Mesendoderm (in vitro differentiated cells): ENCODE measurements around the gene ZNF423.

ENCODE experiments used
- DNase-seq: peaks from one replicate; pipeline ENCODE4 v3.0.0; 2013
- H2AK5ac ChIP-seq: 2 replicates; pipeline ENCODE4 v1.6.1; 2013; ENCODE audit warnings: low read length, inconsistent platforms
- H2BK120ac ChIP-seq: 2 replicates; pipeline ENCODE4 v1.6.1; 2013; ENCODE audit warnings: low read depth, mild to moderate bottlenecking, low read length, moderate library complexity, mixed read lengths
- H2BK15ac ChIP-seq: replicated peaks from 2 replicates; pipeline ENCODE4 v1.6.1; 2013; ENCODE audit warnings: low read depth, mild to moderate bottlenecking, moderate library complexity
- H2BK5ac ChIP-seq: 2 replicates; pipeline ENCODE4 v1.6.1; 2013; ENCODE audit warnings: low read length, inconsistent platforms
- H3K18ac ChIP-seq: 2 replicates; pipeline ENCODE4 v1.6.1; 2013; ENCODE audit warnings: mild to moderate bottlenecking, low read length, mixed read lengths
- H3K23ac ChIP-seq: one replicate; pipeline ENCODE4 v1.6.1; 2013; ENCODE audit warnings: low read length
- H3K27ac ChIP-seq: 2 replicates; pipeline ENCODE4 v1.5.1; 2013; ENCODE audit warnings: low read depth, mild to moderate bottlenecking, inconsistent platforms, low read length, moderate library complexity
- H3K27me3 ChIP-seq: 2 replicates; pipeline ENCODE4 v1.6.1; 2013; ENCODE audit warnings: low read length, control low read depth, mild to moderate bottlenecking, inconsistent platforms; ENCODE audit not compliant: insufficient read depth, poor library complexity
- H3K36me3 ChIP-seq: 2 replicates; pipeline ENCODE4 v1.6.1; 2013; ENCODE audit warnings: low read length, inconsistent platforms; ENCODE audit not compliant: control insufficient read depth, insufficient read depth
- H3K4ac ChIP-seq: one replicate; pipeline ENCODE4 v1.6.1; 2013; ENCODE audit warnings: low read depth, mild to moderate bottlenecking, low read length, moderate library complexity
- H3K4me1 ChIP-seq: 2 replicates; pipeline ENCODE4 v1.6.1; 2013; ENCODE audit warnings: low read depth, low read length, inconsistent platforms; ENCODE audit not compliant: control insufficient read depth
- H3K4me2 ChIP-seq: 2 replicates; pipeline ENCODE4 v1.6.1; 2013; ENCODE audit warnings: low read length
- H3K4me3 ChIP-seq: 2 replicates; pipeline ENCODE4 v1.5.1; 2013; ENCODE audit warnings: mild to moderate bottlenecking, low read length
- H3K56ac ChIP-seq: one replicate; pipeline ENCODE4 v1.6.1; 2013; ENCODE audit warnings: low read length
- H3K79me1 ChIP-seq: 2 replicates; pipeline ENCODE4 v1.6.1; 2013; ENCODE audit warnings: low read length, inconsistent platforms
- H3K79me2 ChIP-seq: 2 replicates; pipeline ENCODE4 v1.6.1; 2013; ENCODE audit warnings: mild to moderate bottlenecking, low read length; ENCODE audit not compliant: control insufficient read depth, insufficient read depth
- H3K9ac ChIP-seq: 2 replicates; pipeline ENCODE4 v1.6.1; 2013; ENCODE audit warnings: low read length, inconsistent platforms
- H4K5ac ChIP-seq: one replicate; pipeline ENCODE4 v1.6.1; 2013; ENCODE audit warnings: low read length
- H4K8ac ChIP-seq: one replicate; pipeline ENCODE4 v1.6.1; 2013; ENCODE audit warnings: low read depth, mild to moderate bottlenecking, control low read depth, low read length, moderate library complexity
- WGBS: extraction: QIAGEN DNeasy Blood & Tissue Kit; methylation state at CpG from one replicate; pipeline ENCODE4 v1.1.7; 2013; ENCODE audit warnings: low lambda C conversion rate, missing lambda C conversion rate; ENCODE audit not compliant: insufficient coverage; ENCODE audit errors: extremely low coverage; 5-methylcytosine and 5-hydroxymethylcytosine counted together

Gene ZNF423

GRCh38 chr16:49739381-49739780 lies 116.5 kb downstream of the ZNF423 start:
- peaks cover 4% of the 10 kb centered on the region for H3K4me1 ChIP-seq
- DNase-seq = peak; percentile 85
- peaks cover 3% of the 10 kb centered on the region for H3K79me1 ChIP-seq
- H3K4me2 ChIP-seq = no peak overlapping the region
- no peaks in the 10 kb centered on the region for H3K27me3 ChIP-seq
- H3K4me3 ChIP-seq = no peak overlapping the region
- no peak overlapping the region for H3K9ac ChIP-seq
- no peak overlapping the region for H3K18ac ChIP-seq
- H3K79me2 ChIP-seq = no peaks in the 10 kb centered on the region
- H3K56ac ChIP-seq = no peak overlapping the region
- no peak overlapping the region for H2BK15ac ChIP-seq
- H4K5ac ChIP-seq = no peak overlapping the region
- no CpG with 5 or more reads among the region's 9 CpGs for WGBS
- no peak overlapping the region for H2BK120ac ChIP-seq
- H3K36me3 ChIP-seq = no peaks in the 10 kb centered on the region
- no peak overlapping the region for H3K4ac ChIP-seq
- H3K23ac ChIP-seq = no peak overlapping the region
- H2AK5ac ChIP-seq = no peak overlapping the region
- H2BK5ac ChIP-seq = no peak overlapping the region
- H4K8ac ChIP-seq = no peak overlapping the region
- H3K27ac ChIP-seq = no peak overlapping the region

- Histone ChIP-seq H2AK5ac (no peak overlapping the region), H3K27ac (no peak overlapping the region), H3K56ac (no peak overlapping the region), H3K9ac (no peak overlapping the region), H3K79me2 (no peaks in the 10 kb centered on the region), H3K4me3 (no peak overlapping the region), H2BK5ac (no peak overlapping the region), H3K36me3 (no peaks in the 10 kb centered on the region), H4K5ac (no peak overlapping the region), H2BK120ac (no peak overlapping the region), H3K79me1 (peaks cover 3% of the 10 kb centered on the region), H3K4me2 (no peak overlapping the region), H4K8ac (no peak overlapping the region), H3K4me1 (peaks cover 4% of the 10 kb centered on the region), H3K23ac (no peak overlapping the region), H3K18ac (no peak overlapping the region), H2BK15ac (no peak overlapping the region), H3K4ac (no peak overlapping the region), H3K27me3 (no peaks in the 10 kb centered on the region)
- no CpG with 5 or more reads among the region's 3 CpGs for WGBS
- DNase-seq = no peak
Measured at GRCh38 chr16:49738832-49739231, 117.1 kb downstream of the ZNF423 start.

- no peak overlapping the region for H3K27ac ChIP-seq
- no peak overlapping the region for H2BK120ac ChIP-seq
- no peak overlapping the region for H2BK15ac ChIP-seq
- no peak for DNase-seq
- no peaks in the 10 kb centered on the region for H3K36me3 ChIP-seq
- no peak overlapping the region for H3K56ac ChIP-seq
- H3K27me3 ChIP-seq = no peaks in the 10 kb centered on the region
- no peak overlapping the region for H3K18ac ChIP-seq
- H3K79me2 ChIP-seq = no peaks in the 10 kb centered on the region
- H3K4ac ChIP-seq = no peak overlapping the region
- H3K23ac ChIP-seq = no peak overlapping the region
- H3K4me1 ChIP-seq = peaks cover 4% of the 10 kb centered on the region
- no peak overlapping the region for H4K8ac ChIP-seq
- no peak overlapping the region for H2AK5ac ChIP-seq
- H3K4me3 ChIP-seq = no peak overlapping the region
- WGBS = no CpG with 5 or more reads among the region's 10 CpGs
- no peak overlapping the region for H2BK5ac ChIP-seq
- no peak overlapping the region for H3K9ac ChIP-seq
- peaks cover 3% of the 10 kb centered on the region for H3K79me1 ChIP-seq
- H3K4me2 ChIP-seq = no peak overlapping the region
- H4K5ac ChIP-seq = no peak overlapping the region
Measured at GRCh38 chr16:49738001-49738400, 117.9 kb downstream of the ZNF423 start.

- no CpG with 5 or more reads among the region's 9 CpGs for WGBS
- no peak overlapping the region for H3K4ac ChIP-seq
- no peak overlapping the region for H3K9ac ChIP-seq
- H3K27me3 ChIP-seq = no peaks in the 10 kb centered on the region
- H3K27ac ChIP-seq = no peak overlapping the region
- no peak overlapping the region for H2AK5ac ChIP-seq
- no peaks in the 10 kb centered on the region for H3K79me2 ChIP-seq
- H3K4me1 ChIP-seq = peaks cover 4% of the 10 kb centered on the region
- no peaks in the 10 kb centered on the region for H3K36me3 ChIP-seq
- H3K79me1 ChIP-seq = peaks cover 4% of the 10 kb centered on the region
- DNase-seq = no peak
- H4K5ac ChIP-seq = no peak overlapping the region
- H3K4me2 ChIP-seq = no peak overlapping the region
- no peak overlapping the region for H3K18ac ChIP-seq
- no peak overlapping the region for H3K56ac ChIP-seq
- no peak overlapping the region for H4K8ac ChIP-seq
- no peak overlapping the region for H2BK5ac ChIP-seq
- no peak overlapping the region for H2BK120ac ChIP-seq
- no peak overlapping the region for H3K23ac ChIP-seq
- H3K4me3 ChIP-seq = no peak overlapping the region
- H2BK15ac ChIP-seq = no peak overlapping the region
Measured at GRCh38 chr16:49737541-49737940, 118.4 kb downstream of the ZNF423 start.

- Histone ChIP-seq H4K8ac (no peak overlapping the region), H2BK15ac (no peak overlapping the region), H3K79me2 (no peaks in the 10 kb centered on the region), H3K36me3 (peaks cover 2% of the 10 kb centered on the region), H2BK120ac (no peak overlapping the region), H2AK5ac (no peak overlapping the region), H3K79me1 (peaks cover 6% of the 10 kb centered on the region), H3K4me2 (no peak overlapping the region), H3K23ac (no peak overlapping the region), H3K56ac (peak overlapping the region; percentile 44), H2BK5ac (no peak overlapping the region), H3K4ac (no peak overlapping the region), H4K5ac (no peak overlapping the region), H3K4me3 (no peak overlapping the region), H3K27ac (no peak overlapping the region), H3K9ac (peak overlapping the region; percentile 27), H3K27me3 (no peaks in the 10 kb centered on the region), H3K4me1 (peaks cover 4% of the 10 kb centered on the region), H3K18ac (no peak overlapping the region)
- peak; percentile 30 for DNase-seq
- WGBS = no CpG with 5 or more reads among the region's 10 CpGs
Measured at GRCh38 chr16:49734331-49734730, 121.6 kb downstream of the ZNF423 start.

- Histone ChIP-seq H3K4me1 (peaks cover 2% of the 10 kb centered on the region), H3K79me1 (peaks cover 3% of the 10 kb centered on the region), H2BK120ac (no peak overlapping the region), H2BK15ac (no peak overlapping the region), H4K8ac (no peak overlapping the region), H2AK5ac (no peak overlapping the region), H3K27me3 (no peaks in the 10 kb centered on the region), H3K4me2 (no peak overlapping the region), H3K56ac (no peak overlapping the region), H2BK5ac (no peak overlapping the region), H3K27ac (no peak overlapping the region), H3K4ac (no peak overlapping the region), H3K36me3 (peaks cover 2% of the 10 kb centered on the region), H3K23ac (no peak overlapping the region), H3K18ac (no peak overlapping the region), H3K79me2 (no peaks in the 10 kb centered on the region), H3K9ac (no peak overlapping the region), H3K4me3 (no peak overlapping the region), H4K5ac (no peak overlapping the region)
- WGBS = 100% methylated on average over 2 of the region's 10 CpGs
- no peak for DNase-seq
Measured at GRCh38 chr16:49733313-49734009, 122.5 kb downstream of the ZNF423 start.
